CD4-positive, alpha-beta memory T cell (primary cell): ENCODE measurements around the gene E2F6. TPM values are rescaled to one million over a fixed set of nuclear protein-coding genes. Genes with fewer than 3 reads are reported as not detected.

Source experiments
- CTCF ChIA-PET: fragments of 350-600 bp; sonication (Branson Sonifier 250); formaldehyde crosslinking; loops from one replicate; lab custom pipeline; 2021; ENCODE audit warnings: inconsistent platforms; ENCODE audit not compliant: partially characterized antibody; lab: Charles Lee
- POLR2A ChIA-PET: fragments of 350-600 bp; sonication (Branson Sonifier 250); formaldehyde crosslinking; loops from one replicate; lab custom pipeline; 2021; ENCODE audit not compliant: partially characterized antibody; lab: Charles Lee
- DNase-seq, 5 donors: peaks; one replicate each; pipeline versions ENCODE4 v3.0.0 to v3.0.0-alpha.2; 2020 to 2022; ENCODE audit warnings: mixed read lengths in 1 of 5
- H3K27ac ChIP-seq: one replicate; pipeline ENCODE4 v1.7.0; 2013; ENCODE audit warnings: low read depth, low read length
- H3K27me3 ChIP-seq: 2 replicates; pipeline ENCODE4 v1.7.0; 2013; ENCODE audit warnings: mild to moderate bottlenecking, low read length, moderate library complexity; ENCODE audit not compliant: insufficient read depth
- H3K36me3 ChIP-seq: 2 replicates; pipeline ENCODE4 v1.7.0; 2013; ENCODE audit warnings: mild to moderate bottlenecking, low read length, moderate library complexity; ENCODE audit not compliant: insufficient read depth
- H3K4me1 ChIP-seq: 2 replicates; pipeline ENCODE4 v1.7.0; 2013; ENCODE audit warnings: mild to moderate bottlenecking, low read length, moderate library complexity; ENCODE audit not compliant: insufficient read depth
- H3K4me3 ChIP-seq, 2 donors: one replicate each; pipeline ENCODE4 v1.7.0; 2013; ENCODE audit warnings: low read length in 2 of 2, mild to moderate bottlenecking in 1 of 2
- H3K9me3 ChIP-seq, 2 donors: one replicate each; pipeline ENCODE4 v1.7.0; 2013; ENCODE audit warnings: low read length in 2 of 2, control low read depth in 1 of 2; ENCODE audit not compliant: control insufficient read depth in 1 of 2
- H3K27ac Mint-ChIP-seq, 7 donors: one replicate each; pipeline ENCODE4 v1.8.0; 2020 to 2021; ENCODE audit warnings: mixed read lengths in 7 of 7, mild to moderate bottlenecking in 6 of 7, inconsistent platforms in 3 of 7, moderate library complexity in 3 of 7
- H3K27me3 Mint-ChIP-seq, 2 donors: one replicate each; pipeline ENCODE4 v1.8.0; 2020 to 2021; ENCODE audit warnings: mixed read lengths in 2 of 2
- H3K36me3 Mint-ChIP-seq, 2 donors: one replicate each; pipeline ENCODE4 v1.8.0; 2020 to 2021; ENCODE audit warnings: mixed read lengths in 2 of 2, inconsistent platforms in 1 of 2, mild to moderate bottlenecking in 1 of 2
- H3K4me1 Mint-ChIP-seq, 4 donors: one replicate each; pipeline ENCODE4 v1.8.0; 2020 to 2021; ENCODE audit warnings: mixed read lengths in 4 of 4, mild to moderate bottlenecking in 1 of 4
- H3K4me3 Mint-ChIP-seq, 8 donors: one replicate each; pipeline ENCODE4 v1.8.0; 2020 to 2021; ENCODE audit warnings: mixed read lengths in 8 of 8, mild to moderate bottlenecking in 7 of 8, moderate library complexity in 6 of 8, inconsistent platforms in 3 of 8
- H3K9me3 Mint-ChIP-seq, 8 donors: one replicate each; pipeline ENCODE4 v1.8.0; 2020 to 2021; ENCODE audit warnings: mixed read lengths in 8 of 8, mild to moderate bottlenecking in 5 of 8, inconsistent platforms in 3 of 8, moderate library complexity in 1 of 8
- intact Hi-C: fragments of 100-400 bp; cut with micrococcal nuclease; formaldehyde crosslinking; loops from one replicate; pipeline ENCODE4 v1.15.1; 2023
- polyA plus RNA-seq, 2 donors: library from polyadenylated mRNA; unstranded; fragments of 300-500 nt; fragmentation: Illumina TruSeq; gene quantifications; one replicate each; pipeline ENCODE4 v1.2.3, GENCODE V29; 2021
- total RNA-seq, 2 experiments: library from RNA; stranded (reverse); gene quantifications; one replicate each; pipeline ENCODE4 v1.2.3, GENCODE V29; 2021

The E2F6 gene
- total and polyA plus RNA-seq, 4 experiments from 2014 or later, result 3.2 to 8.5 (median 6.2) TPM

GRCh38 chr2:11422901-11423435, 43.0 kb downstream of the E2F6 start:
- POLR2A ChIA-PET, result no interaction called here
- Histone ChIP-seq H3K4me1 (no peaks in the 10 kb centered on the region), H3K27ac (no peak overlapping the region), H3K4me3 (no peak overlapping the region), H3K36me3 (no peaks in the 10 kb centered on the region), H3K27me3 (no peaks in the 10 kb centered on the region), H3K9me3 (no peaks in the 10 kb centered on the region)
- Mint-ChIP-seq H3K4me3 (no peak overlapping the region), H3K9me3 (peaks cover 0 to 7% (median 5%) of the 10 kb centered on the region in 8 donors), H3K4me1 (no peaks in the 10 kb centered on the region), H3K27ac (no peak overlapping the region), H3K27me3 (peaks cover 0 to 2% of the 10 kb centered on the region in 2 donors), H3K36me3 (peaks cover 2% of the 10 kb centered on the region in 2 donors)
- CTCF ChIA-PET, result interaction anchor here (0.6 kb wide), 1 partner anchor 1407 kb away, joined by 3 read pairs; no protein-coding TSS in a partner anchor
- intact Hi-C loops, result no loop called here
- DNase-seq, result no peak

- H3K4me3 ChIP-seq, result no peak overlapping the region
- no peaks in the 10 kb centered on the region for H3K9me3 ChIP-seq
- ChIA-PET POLR2A (no interaction called here), CTCF (no interaction called here)
- Mint-ChIP-seq H3K4me1 (no peaks in the 10 kb centered on the region), H3K27me3 (peaks cover 0 to 2% of the 10 kb centered on the region in 2 donors), H3K9me3 (peaks cover 0 to 11% (median 8%) of the 10 kb centered on the region in 8 donors), H3K36me3 (peaks cover 3% of the 10 kb centered on the region in 2 donors), H3K4me3 (no peak overlapping the region), H3K27ac (no peak overlapping the region)
- intact Hi-C loops, result no loop called here
- no peaks in the 10 kb centered on the region for H3K27me3 ChIP-seq
- no peak overlapping the region for H3K27ac ChIP-seq
- DNase-seq, result no peak
- no peaks in the 10 kb centered on the region for H3K36me3 ChIP-seq
- no peaks in the 10 kb centered on the region for H3K4me1 ChIP-seq
Measured at GRCh38 chr2:11422491-11422865, 43.5 kb downstream of the E2F6 start.

GRCh38 chr2:11421863-11422490, 44.0 kb downstream of the E2F6 start:
- no peaks in the 10 kb centered on the region for H3K4me1 Mint-ChIP-seq

GRCh38 chr2:11420671-11421070, 45.3 kb downstream of the E2F6 start:
- Mint-ChIP-seq H3K27me3 (peaks cover 0 to 2% of the 10 kb centered on the region in 2 donors), H3K27ac (no peak overlapping the region), H3K4me1 (no peaks in the 10 kb centered on the region), H3K4me3 (no peak overlapping the region), H3K36me3 (peaks cover 3% of the 10 kb centered on the region in 2 donors), H3K9me3 (peaks cover 0 to 15% (median 8%) of the 10 kb centered on the region in 8 donors)
- H3K27me3 ChIP-seq, result no peaks in the 10 kb centered on the region
- CTCF ChIA-PET, result interaction anchor here (1.3 kb wide), 1 partner anchor 288 kb away, joined by 3 read pairs; no protein-coding TSS in a partner anchor
- intact Hi-C loops, result no loop called here
- no peak overlapping the region for H3K4me3 ChIP-seq
- no peaks in the 10 kb centered on the region for H3K36me3 ChIP-seq
- H3K27ac ChIP-seq, result no peak overlapping the region
- DNase-seq, result no peak
- H3K4me1 ChIP-seq, result no peaks in the 10 kb centered on the region
- POLR2A ChIA-PET, result no interaction called here
- no peaks in the 10 kb centered on the region for H3K9me3 ChIP-seq

More at GRCh38 chr2:11421863-11422490, 44.0 kb downstream of the E2F6 start:
- DNase-seq, result no peak
- Mint-ChIP-seq H3K27ac (no peak overlapping the region), H3K27me3 (peaks cover 0 to 2% of the 10 kb centered on the region in 2 donors), H3K9me3 (peaks cover 0 to 14% (median 8%) of the 10 kb centered on the region in 8 donors), H3K4me3 (no peak overlapping the region), H3K36me3 (peaks cover 3% of the 10 kb centered on the region in 2 donors)
- Histone ChIP-seq H3K9me3 (no peaks in the 10 kb centered on the region), H3K27ac (no peak overlapping the region), H3K27me3 (no peaks in the 10 kb centered on the region), H3K36me3 (no peaks in the 10 kb centered on the region), H3K4me1 (no peaks in the 10 kb centered on the region), H3K4me3 (no peak overlapping the region)
- ChIA-PET POLR2A (no interaction called here), CTCF (interaction anchor here (1.3 kb wide), 1 partner anchor 290 kb away, joined by 3 read pairs; no protein-coding TSS in a partner anchor)
- intact Hi-C loops, result no loop called here

- H3K9me3 ChIP-seq, result no peaks in the 10 kb centered on the region
- H3K9me3 Mint-ChIP-seq, result peaks cover 0 to 15% (median 8%) of the 10 kb centered on the region in 8 donors
- no peak overlapping the region for H3K4me3 Mint-ChIP-seq
- intact Hi-C loops, result no loop called here
- H3K36me3 ChIP-seq, result no peaks in the 10 kb centered on the region
- ChIA-PET POLR2A (no interaction called here), CTCF (no interaction called here)
- no peaks in the 10 kb centered on the region for H3K27me3 ChIP-seq
- H3K27ac ChIP-seq, result no peak overlapping the region
- H3K4me3 ChIP-seq, result no peak overlapping the region
- H3K4me1 Mint-ChIP-seq, result no peaks in the 10 kb centered on the region
- H3K27ac Mint-ChIP-seq, result no peak overlapping the region
- H3K27me3 Mint-ChIP-seq, result peaks cover 3 to 5% of the 10 kb centered on the region in 2 donors
- DNase-seq, result no peak
- H3K4me1 ChIP-seq, result no peaks in the 10 kb centered on the region
- peaks cover 3% of the 10 kb centered on the region in 2 donors for H3K36me3 Mint-ChIP-seq
Measured at GRCh38 chr2:11420190-11420589, 45.8 kb downstream of the E2F6 start.

GRCh38 chr2:11419781-11420180, 46.2 kb downstream of the E2F6 start:
- ChIA-PET CTCF (no interaction called here), POLR2A (no interaction called here)
- DNase-seq, result no peak
- no peaks in the 10 kb centered on the region for H3K4me1 Mint-ChIP-seq
- H3K27ac Mint-ChIP-seq, result no peak overlapping the region
- no peaks in the 10 kb centered on the region for H3K4me1 ChIP-seq
- no peaks in the 10 kb centered on the region for H3K36me3 ChIP-seq
- no peaks in the 10 kb centered on the region for H3K27me3 ChIP-seq
- no peak overlapping the region for H3K4me3 ChIP-seq
- no peak overlapping the region for H3K4me3 Mint-ChIP-seq
- intact Hi-C loops, result no loop called here
- no peak overlapping the region for H3K27ac ChIP-seq
- H3K9me3 ChIP-seq, result no peaks in the 10 kb centered on the region
- peaks cover 0 to 15% (median 8%) of the 10 kb centered on the region in 8 donors for H3K9me3 Mint-ChIP-seq
- H3K27me3 Mint-ChIP-seq, result peaks cover 3 to 5% of the 10 kb centered on the region in 2 donors
- H3K36me3 Mint-ChIP-seq, result peaks cover 3% of the 10 kb centered on the region in 2 donors

GRCh38 chr2:11417946-11418585, 47.9 kb downstream of the E2F6 start:
- H3K36me3 ChIP-seq, result no peaks in the 10 kb centered on the region
- H3K27me3 ChIP-seq, result no peaks in the 10 kb centered on the region
- peaks cover 0 to 15% (median 8%) of the 10 kb centered on the region in 8 donors for H3K9me3 Mint-ChIP-seq
- CTCF ChIA-PET, result no interaction called here
- peaks cover 3% of the 10 kb centered on the region in 2 donors for H3K36me3 Mint-ChIP-seq
- peaks cover 7 to 15% of the 10 kb centered on the region in 2 donors for H3K27me3 Mint-ChIP-seq
- no peaks in the 10 kb centered on the region for H3K4me1 ChIP-seq
- no peak overlapping the region for H3K4me3 ChIP-seq
- POLR2A ChIA-PET, result no interaction called here
- no peak for DNase-seq
- H3K4me1 Mint-ChIP-seq, result peaks cover 0 to 2% (median 0%) of the 10 kb centered on the region in 4 donors
- no peak overlapping the region for H3K27ac Mint-ChIP-seq
- intact Hi-C loops, result no loop called here
- no peak overlapping the region for H3K4me3 Mint-ChIP-seq
- H3K9me3 ChIP-seq, result no peaks in the 10 kb centered on the region
- H3K27ac ChIP-seq, result no peak overlapping the region
